HepG2 (cell line): ENCODE measurements around the gene NEURL2. TPM values are rescaled to one million over a fixed set of nuclear protein-coding genes. Genes with fewer than 3 reads are reported as not detected.

Experiments used
- JUN ChIP-seq: sonication (generic); formaldehyde crosslinking; IDR thresholded peaks from 2 replicates; pipeline ENCODE4 v1.4.0; 2020; ENCODE audit warnings: mild to moderate bottlenecking, missing genetic modification reagents
- MAFG ChIP-seq: sonication (generic); formaldehyde crosslinking; IDR thresholded peaks from 2 replicates; pipeline ENCODE4 v1.5.1; 2020; ENCODE audit warnings: mild to moderate bottlenecking, missing genetic modification reagents
- MLX ChIP-seq: IDR thresholded peaks from 2 replicates; pipeline ENCODE4 v1.6.1; 2016
- NCOA2 ChIP-seq: sonication (generic); formaldehyde crosslinking; IDR thresholded peaks from 2 replicates; pipeline ENCODE4 v1.8.0; 2022; ENCODE audit warnings: inconsistent platforms
- PRMT3 ChIP-seq: sonication (generic); formaldehyde crosslinking; IDR thresholded peaks from 2 replicates; pipeline ENCODE4 v1.8.1; 2022; ENCODE audit warnings: low read depth, mild to moderate bottlenecking, moderate library complexity, missing genetic modification reagents, borderline replicate concordance
- SKI ChIP-seq: fragments of 450-650 bp; IDR thresholded peaks from one replicate; pipeline ENCODE4 v1.6.1; 2018; ENCODE audit warnings: mild to moderate bottlenecking; ENCODE audit not compliant: partially characterized antibody
- SMAD9 ChIP-seq: sonication (generic); formaldehyde crosslinking; IDR thresholded peaks from 2 replicates; pipeline ENCODE4 v1.5.1; 2020; ENCODE audit warnings: mild to moderate bottlenecking, missing genetic modification reagents
- ZFP36L2 ChIP-seq: sonication (generic); formaldehyde crosslinking; IDR thresholded peaks from 2 replicates; pipeline ENCODE4 v1.4.0; 2020; ENCODE audit warnings: missing genetic modification reagents
- ZFP90 ChIP-seq: sonication (generic); formaldehyde crosslinking; IDR thresholded peaks from 2 replicates; pipeline ENCODE4 v1.8.0; 2022; ENCODE audit warnings: missing genetic modification reagents, mild to moderate bottlenecking, inconsistent platforms, borderline replicate concordance
- ZNF101 ChIP-seq: sonication (generic); formaldehyde crosslinking; IDR thresholded peaks from 2 replicates; pipeline ENCODE4 v1.4.0; 2020; ENCODE audit warnings: mild to moderate bottlenecking, low read depth, missing genetic modification reagents, borderline replicate concordance
- ZNF432 ChIP-seq: sonication (generic); formaldehyde crosslinking; IDR thresholded peaks from 2 replicates; pipeline ENCODE4 v1.5.0; 2020; ENCODE audit warnings: missing genetic modification reagents, mild to moderate bottlenecking, borderline replicate concordance
- ZNF510 ChIP-seq: sonication (generic); formaldehyde crosslinking; IDR thresholded peaks from 2 replicates; pipeline ENCODE4 v1.4.0; 2020; ENCODE audit warnings: low read depth, mild to moderate bottlenecking, missing genetic modification reagents
- ZNF549 ChIP-seq: sonication (generic); formaldehyde crosslinking; IDR thresholded peaks from 2 replicates; pipeline ENCODE4 v1.5.0; 2020; ENCODE audit warnings: missing genetic modification reagents
- ZNF562 ChIP-seq: sonication (generic); formaldehyde crosslinking; IDR thresholded peaks from 2 replicates; pipeline ENCODE4 v1.8.0; 2022; ENCODE audit warnings: missing genetic modification reagents, borderline replicate concordance
- ZNF563 ChIP-seq: sonication (generic); formaldehyde crosslinking; IDR thresholded peaks from 2 replicates; pipeline ENCODE4 v1.8.0; 2022; ENCODE audit warnings: mild to moderate bottlenecking, moderate library complexity, missing genetic modification reagents
- ZNF703 ChIP-seq: sonication (generic); formaldehyde crosslinking; IDR thresholded peaks from 2 replicates; pipeline ENCODE4 v1.5.1; 2020; ENCODE audit warnings: missing genetic modification reagents, mild to moderate bottlenecking, moderate library complexity, borderline replicate concordance
- ZNF709 ChIP-seq: sonication (generic); formaldehyde crosslinking; IDR thresholded peaks from 2 replicates; pipeline ENCODE4 v1.5.0; 2020; ENCODE audit warnings: mild to moderate bottlenecking, missing genetic modification reagents
- ZNF790 ChIP-seq: sonication (generic); formaldehyde crosslinking; IDR thresholded peaks from 2 replicates; pipeline ENCODE4 v1.8.0; 2022; ENCODE audit warnings: missing genetic modification reagents, mild to moderate bottlenecking, borderline replicate concordance
- polyA plus RNA-seq, 8 experiments: library from polyadenylated mRNA; depleted of rRNA in 3 of 8; stranded (reverse) in 7 of 8; unstranded in 1 of 8; fragments of >200 nt; fragmentation: Illumina TruSeq in 4 of 8; extraction: Trizol in 4 of 8; gene quantifications; 2 replicates each; pipeline versions ENCODE4 v1.2.1 to v1.2.3, GENCODE V29; 2011 to 2016; ENCODE audit warnings: low read depth in 4 of 8, missing spikeins in 1 of 8, mixed read lengths in 1 of 8; ENCODE audit not compliant: insufficient read depth in 1 of 8
- total RNA-seq, 5 experiments: library from RNA; depleted of rRNA; stranded (reverse); fragments of >200 nt; fragmentation: Illumina TruSeq; extraction: Trizol; gene quantifications; 2 replicates each; pipeline ENCODE4 v1.2.3, GENCODE V29; 2016; ENCODE audit warnings: low read depth in 1 of 5
- TF ChIP-seq, protein P1 (sequence below): sonication (generic); formaldehyde crosslinking; IDR thresholded peaks from 2 replicates; pipeline ENCODE4 v1.5.0; 2020; ENCODE audit warnings: mild to moderate bottlenecking, missing genetic modification reagents
- TF ChIP-seq, protein P2 (sequence below): IDR thresholded peaks from 2 replicates; pipeline ENCODE4 v1.6.1; 2016; ENCODE audit warnings: low read depth, control low read depth
- TF ChIP-seq, protein P3 (sequence below): sonication (generic); formaldehyde crosslinking; IDR thresholded peaks from 2 replicates; pipeline ENCODE4 v1.4.0; 2020; ENCODE audit warnings: missing genetic modification reagents
- TF ChIP-seq, protein P4 (sequence below): IDR thresholded peaks from 2 replicates; pipeline ENCODE4 v1.6.1; 2016; ENCODE audit warnings: missing compliant biosample characterization, missing genetic modification reagents, borderline replicate concordance

The NEURL2 gene
- total and polyA plus RNA-seq, 2 of the 13 experiments (the other 11 are each of a cell fraction or from before 2014, with no cell fraction given), result 7.2 to 9.7 TPM

DNA sequence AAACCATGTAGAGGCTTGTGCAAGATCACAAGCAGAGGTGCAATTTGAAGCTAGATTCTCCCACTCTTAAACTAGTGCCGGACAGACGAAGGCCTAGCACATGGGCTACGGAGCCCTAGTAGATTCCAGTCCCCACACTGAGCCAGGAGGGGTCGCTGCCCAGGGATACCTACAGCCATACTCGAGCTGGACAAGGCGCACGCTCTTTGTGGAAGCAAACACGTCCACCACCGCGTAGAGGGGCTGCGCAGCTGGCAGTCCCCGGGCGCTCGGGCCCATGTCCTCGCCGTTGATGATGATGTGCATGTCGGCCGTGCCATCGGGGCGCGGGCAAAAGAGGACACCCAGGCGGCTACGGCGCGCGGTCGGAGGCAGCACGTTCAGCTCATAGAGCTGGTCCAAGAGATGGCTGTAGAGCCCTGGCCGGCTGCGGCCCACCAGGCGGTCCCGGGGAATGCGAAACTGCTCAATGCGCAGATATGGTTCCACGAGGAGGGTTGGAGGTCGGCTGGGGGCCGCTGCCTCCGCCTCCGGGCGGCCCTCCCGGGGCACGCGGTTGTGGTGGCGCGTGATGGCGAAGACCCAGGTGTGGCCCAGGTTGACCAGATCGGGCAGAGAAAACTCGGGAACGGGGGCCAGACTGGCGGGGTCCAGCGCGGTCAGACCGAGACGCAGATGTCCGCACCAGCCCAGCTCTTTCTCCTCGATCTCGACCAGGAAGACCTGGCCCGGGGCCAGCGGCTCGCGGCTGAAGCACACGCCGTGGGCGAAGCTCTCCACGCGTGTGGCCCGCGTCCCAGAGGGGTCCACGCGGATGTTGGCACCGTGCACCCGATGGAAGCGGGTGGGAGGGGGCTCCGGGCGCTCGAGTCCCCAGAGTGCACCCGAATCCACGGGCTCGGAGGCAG, 677 bp downstream of the NEURL2 start (continued):
- TF ChIP-seq, protein P1, sequence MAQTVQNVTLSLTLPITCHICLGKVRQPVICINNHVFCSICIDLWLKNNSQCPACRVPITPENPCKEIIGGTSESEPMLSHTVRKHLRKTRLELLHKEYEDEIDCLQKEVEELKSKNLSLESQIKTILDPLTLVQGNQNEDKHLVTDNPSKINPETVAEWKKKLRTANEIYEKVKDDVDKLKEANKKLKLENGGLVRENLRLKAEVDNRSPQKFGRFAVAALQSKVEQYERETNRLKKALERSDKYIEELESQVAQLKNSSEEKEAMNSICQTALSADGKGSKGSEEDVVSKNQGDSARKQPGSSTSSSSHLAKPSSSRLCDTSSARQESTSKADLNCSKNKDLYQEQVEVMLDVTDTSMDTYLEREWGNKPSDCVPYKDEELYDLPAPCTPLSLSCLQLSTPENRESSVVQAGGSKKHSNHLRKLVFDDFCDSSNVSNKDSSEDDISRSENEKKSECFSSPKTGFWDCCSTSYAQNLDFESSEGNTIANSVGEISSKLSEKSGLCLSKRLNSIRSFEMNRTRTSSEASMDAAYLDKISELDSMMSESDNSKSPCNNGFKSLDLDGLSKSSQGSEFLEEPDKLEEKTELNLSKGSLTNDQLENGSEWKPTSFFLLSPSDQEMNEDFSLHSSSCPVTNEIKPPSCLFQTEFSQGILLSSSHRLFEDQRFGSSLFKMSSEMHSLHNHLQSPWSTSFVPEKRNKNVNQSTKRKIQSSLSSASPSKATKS (CRISPR knock-in tag), result no peak
- TF ChIP-seq ZNF790 (CRISPR knock-in tag) (no peak), ZNF562 (CRISPR knock-in tag) (no peak), ZNF101 (CRISPR knock-in tag) (no peak), ZNF709 (no peak; the same call in none of the 2 replicates), MAFG (peak; percentile 77; the same call in 1 of the 2 replicates), MLX (CRISPR knock-in tag) (peak; percentile 25; the same call in 1 of the 2 replicates), NCOA2 (CRISPR knock-in tag) (peak; percentile 77), SMAD9 (CRISPR knock-in tag) (peak; percentile 95; the same call in 1 of the 2 replicates), ZFP90 (peak; percentile 76; the same call in 1 of the 2 replicates), ZNF432 (CRISPR knock-in tag) (0 out of 2 replicates have a peak, but pooled peaks have one; percentile 2), SKI (no peak), ZNF563 (CRISPR knock-in tag) (no peak), JUN (no peak), ZNF703 (CRISPR knock-in tag) (no peak; the same call in 1 of the 2 replicates), ZNF549 (no peak; the same call in 1 of the 2 replicates), PRMT3 (CRISPR knock-in tag) (no peak), ZNF510 (CRISPR knock-in tag) (no peak), ZFP36L2 (CRISPR knock-in tag) (no peak)
- TF ChIP-seq, protein P2, sequence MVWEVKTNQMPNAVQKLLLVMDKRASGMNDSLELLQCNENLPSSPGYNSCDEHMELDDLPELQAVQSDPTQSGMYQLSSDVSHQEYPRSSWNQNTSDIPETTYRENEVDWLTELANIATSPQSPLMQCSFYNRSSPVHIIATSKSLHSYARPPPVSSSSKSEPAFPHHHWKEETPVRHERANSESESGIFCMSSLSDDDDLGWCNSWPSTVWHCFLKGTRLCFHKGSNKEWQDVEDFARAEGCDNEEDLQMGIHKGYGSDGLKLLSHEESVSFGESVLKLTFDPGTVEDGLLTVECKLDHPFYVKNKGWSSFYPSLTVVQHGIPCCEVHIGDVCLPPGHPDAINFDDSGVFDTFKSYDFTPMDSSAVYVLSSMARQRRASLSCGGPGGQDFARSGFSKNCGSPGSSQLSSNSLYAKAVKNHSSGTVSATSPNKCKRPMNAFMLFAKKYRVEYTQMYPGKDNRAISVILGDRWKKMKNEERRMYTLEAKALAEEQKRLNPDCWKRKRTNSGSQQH (CRISPR knock-in tag), result peak; percentile 87; the same call in 1 of the 2 replicates
- TF ChIP-seq, protein P3, sequence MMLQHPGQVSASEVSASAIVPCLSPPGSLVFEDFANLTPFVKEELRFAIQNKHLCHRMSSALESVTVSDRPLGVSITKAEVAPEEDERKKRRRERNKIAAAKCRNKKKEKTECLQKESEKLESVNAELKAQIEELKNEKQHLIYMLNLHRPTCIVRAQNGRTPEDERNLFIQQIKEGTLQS, result peak; percentile 2; the same call in 1 of the 2 replicates
- TF ChIP-seq, protein P4, sequence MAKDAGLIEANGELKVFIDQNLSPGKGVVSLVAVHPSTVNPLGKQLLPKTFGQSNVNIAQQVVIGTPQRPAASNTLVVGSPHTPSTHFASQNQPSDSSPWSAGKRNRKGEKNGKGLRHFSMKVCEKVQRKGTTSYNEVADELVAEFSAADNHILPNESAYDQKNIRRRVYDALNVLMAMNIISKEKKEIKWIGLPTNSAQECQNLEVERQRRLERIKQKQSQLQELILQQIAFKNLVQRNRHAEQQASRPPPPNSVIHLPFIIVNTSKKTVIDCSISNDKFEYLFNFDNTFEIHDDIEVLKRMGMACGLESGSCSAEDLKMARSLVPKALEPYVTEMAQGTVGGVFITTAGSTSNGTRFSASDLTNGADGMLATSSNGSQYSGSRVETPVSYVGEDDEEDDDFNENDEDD (CRISPR knock-in tag), result peak; percentile 90
